Suprapubic skin (tissue), 3 donors: ENCODE results near the gene TTLL3.

ENCODE experiments used
- CTCF ChIP-seq, 2 donors: fragments of 200-600 bp in 1 of 2; fragments of 450-650 bp in 1 of 2; sonication (generic) in 1 of 2; IDR thresholded peaks; one replicate each; pipeline ENCODE4 v1.5.1; 2016 to 2019; ENCODE audit warnings: antibody characterized with exemption in 2 of 2, mild to moderate bottlenecking in 1 of 2, moderate library complexity in 1 of 2
- POLR2AphosphoS5 ChIP-seq, 3 donors: sonication (generic); formaldehyde crosslinking; IDR thresholded peaks; one replicate each; pipeline ENCODE4 v1.6.1; 2017; ENCODE audit warnings: antibody characterized with exemption in 3 of 3

- no peak for TF ChIP-seq CTCF (IDR thresholded peaks at IDR 0.05)
- no peak for TF ChIP-seq POLR2AphosphoS5 (IDR thresholded peaks at IDR 0.05)
Observed at GRCh38 chr3:9818666-9819335, 8.7 kb downstream of the TTLL3 start.
